HCEC 1CT (cell line): ENCODE measurements around the gene HP1BP3.
"Not testable (repeated sequence)": the region's sequence is repeated elsewhere in the genome, so short reads cannot be mapped to it uniquely, and the experiment has no call there.

Source experiments
- DNase-seq: peaks from one replicate; pipeline ENCODE4 v3.0.0-alpha.2; 2017

The HP1BP3 gene, protein sequence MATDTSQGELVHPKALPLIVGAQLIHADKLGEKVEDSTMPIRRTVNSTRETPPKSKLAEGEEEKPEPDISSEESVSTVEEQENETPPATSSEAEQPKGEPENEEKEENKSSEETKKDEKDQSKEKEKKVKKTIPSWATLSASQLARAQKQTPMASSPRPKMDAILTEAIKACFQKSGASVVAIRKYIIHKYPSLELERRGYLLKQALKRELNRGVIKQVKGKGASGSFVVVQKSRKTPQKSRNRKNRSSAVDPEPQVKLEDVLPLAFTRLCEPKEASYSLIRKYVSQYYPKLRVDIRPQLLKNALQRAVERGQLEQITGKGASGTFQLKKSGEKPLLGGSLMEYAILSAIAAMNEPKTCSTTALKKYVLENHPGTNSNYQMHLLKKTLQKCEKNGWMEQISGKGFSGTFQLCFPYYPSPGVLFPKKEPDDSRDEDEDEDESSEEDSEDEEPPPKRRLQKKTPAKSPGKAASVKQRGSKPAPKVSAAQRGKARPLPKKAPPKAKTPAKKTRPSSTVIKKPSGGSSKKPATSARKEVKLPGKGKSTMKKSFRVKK

DNA sequence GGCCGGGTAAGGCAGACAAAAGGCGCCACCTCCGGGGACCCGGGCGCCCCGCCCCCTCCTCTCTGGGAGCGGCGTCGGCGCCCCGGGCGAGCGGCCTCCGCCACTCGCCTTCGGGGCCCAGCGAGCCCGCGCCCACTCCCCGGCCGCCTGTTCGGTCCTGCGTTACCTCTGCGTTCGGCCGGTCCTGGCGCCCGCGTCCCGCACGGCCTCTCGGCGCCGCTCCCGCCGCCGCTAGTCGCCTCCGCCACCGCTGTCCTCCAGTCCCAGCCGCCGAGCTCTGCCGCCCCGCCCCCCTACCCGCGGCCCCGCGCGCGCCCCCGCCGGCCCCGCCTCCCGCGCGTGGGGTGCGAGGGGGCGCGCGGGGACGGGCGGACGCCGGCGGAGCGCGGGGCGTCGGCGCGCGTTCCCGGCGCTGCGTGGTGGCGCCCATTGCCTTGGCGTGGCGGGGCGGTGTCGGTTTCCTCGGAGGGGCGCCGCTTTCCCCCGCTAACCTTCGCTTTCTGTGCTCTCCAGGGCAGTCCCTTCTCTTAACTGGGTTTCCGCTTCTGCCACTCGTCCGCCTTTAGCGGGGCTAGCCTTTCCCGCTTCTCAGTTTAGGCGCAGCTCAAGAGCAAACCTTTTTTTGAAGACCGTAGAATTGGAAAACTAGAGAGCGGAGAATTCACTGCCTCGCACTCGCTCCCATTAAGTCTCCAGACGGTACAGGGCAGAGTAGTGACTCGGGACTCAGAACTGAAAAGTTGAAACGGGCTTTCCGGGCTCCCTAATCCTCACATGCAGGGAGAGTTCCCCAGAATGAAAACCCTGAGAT, at the start of gene HP1BP3:
TSS of gene HP1BP3 (minus strand) at position 279 of the 811 bp plus-strand sequence. CDS start 6,867 bp downstream, outside the sequence.
- DNase-seq: peak; percentile 67

DNA sequence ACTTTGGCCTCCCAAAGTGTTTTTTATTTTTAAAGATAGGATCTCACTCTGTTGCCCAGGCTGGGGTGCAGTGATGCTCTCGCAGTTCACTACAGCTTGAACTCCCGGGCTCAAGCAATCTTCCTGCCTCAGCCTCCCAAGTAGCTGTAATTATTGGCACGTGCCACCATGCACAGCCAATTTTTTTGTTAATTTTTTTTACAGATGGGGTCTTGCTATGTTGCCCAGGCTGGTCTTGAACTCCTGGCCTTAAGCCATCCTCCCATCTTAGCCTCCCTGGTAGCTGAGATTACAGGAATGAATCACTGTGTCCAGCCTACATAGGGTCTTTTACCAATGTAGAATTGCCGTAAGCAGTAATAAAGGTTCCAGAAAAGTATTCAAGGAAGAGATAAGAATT, 49.1 kb upstream of the HP1BP3 start:
- no peak for DNase-seq

DNA sequence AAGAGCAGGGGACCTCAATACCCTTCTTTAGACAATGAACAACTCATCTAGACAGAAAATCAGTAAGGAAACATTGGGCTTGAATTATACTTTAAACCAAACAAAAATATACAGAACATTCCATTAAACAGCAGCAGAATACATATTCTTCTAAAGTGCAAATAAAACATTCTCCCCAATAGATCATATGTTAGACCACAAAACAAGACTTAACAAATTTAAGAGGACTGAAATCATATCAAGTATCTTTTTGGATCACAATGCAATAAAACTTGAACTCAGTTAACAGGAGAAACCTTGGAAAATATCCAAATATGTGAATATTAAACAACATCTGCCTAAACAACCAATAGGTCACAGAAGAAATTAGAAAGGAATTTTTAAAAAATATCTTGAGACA, 47.7 kb upstream of the HP1BP3 start:
- peak; percentile 12 for DNase-seq

DNA sequence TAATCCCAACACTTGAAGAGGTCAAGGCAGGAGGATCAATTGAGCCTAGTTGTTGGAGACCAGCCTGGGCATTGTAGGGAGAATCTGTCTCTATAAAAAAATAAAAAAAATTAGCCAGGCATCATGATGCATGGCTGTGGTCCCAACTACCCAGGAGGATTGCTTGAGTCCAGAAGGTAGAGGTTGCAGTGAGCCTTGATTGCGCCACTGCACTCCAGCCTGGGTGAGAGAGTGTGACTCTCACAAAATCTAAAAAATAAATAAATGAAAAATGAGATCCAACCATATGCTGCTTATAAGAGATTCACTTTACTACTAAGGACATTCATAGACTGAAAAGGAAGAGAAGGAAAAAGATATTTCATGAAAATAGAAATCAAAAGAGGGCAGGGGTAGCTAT, 47.1 kb upstream of the HP1BP3 start:
- no peak for DNase-seq

DNA sequence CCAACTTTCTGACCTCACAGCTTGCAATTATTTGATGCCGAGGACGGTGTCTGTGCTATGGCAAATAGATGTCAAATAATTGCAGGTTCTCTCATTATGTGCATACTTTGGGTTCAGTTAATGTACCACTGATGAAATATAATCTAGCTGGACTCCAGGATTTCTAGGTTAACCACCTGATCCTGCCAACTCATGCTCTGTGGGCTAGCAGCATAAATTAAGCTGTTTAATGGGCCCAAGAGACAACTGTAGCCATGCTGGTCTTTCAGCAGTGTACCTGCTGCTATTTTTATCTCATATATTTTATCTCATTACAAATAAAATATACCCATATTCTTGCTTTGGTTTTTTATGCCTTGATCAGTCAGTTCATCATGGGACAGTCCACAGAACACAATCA, 43.3 kb upstream of the HP1BP3 start:
- no peak for DNase-seq

DNA sequence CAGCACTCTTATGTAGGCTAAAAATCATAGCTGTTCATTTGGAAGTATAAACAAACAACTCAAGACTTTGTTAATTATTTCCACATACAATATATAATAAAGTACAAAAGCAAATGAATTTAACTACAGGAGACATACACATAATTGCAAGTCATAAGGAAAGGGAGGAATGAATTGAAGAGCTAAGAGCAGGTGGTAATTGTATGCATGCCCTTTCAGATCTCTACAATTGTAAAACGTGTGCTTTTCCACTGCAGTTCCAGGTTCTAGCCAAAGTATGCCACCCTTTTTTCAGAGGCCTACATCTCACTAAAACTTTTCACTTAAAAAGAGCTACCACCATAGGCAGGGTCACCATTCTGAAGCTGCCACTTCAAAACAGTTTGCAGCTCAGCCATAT, 42.8 kb upstream of the HP1BP3 start:
- no peak for DNase-seq

DNA sequence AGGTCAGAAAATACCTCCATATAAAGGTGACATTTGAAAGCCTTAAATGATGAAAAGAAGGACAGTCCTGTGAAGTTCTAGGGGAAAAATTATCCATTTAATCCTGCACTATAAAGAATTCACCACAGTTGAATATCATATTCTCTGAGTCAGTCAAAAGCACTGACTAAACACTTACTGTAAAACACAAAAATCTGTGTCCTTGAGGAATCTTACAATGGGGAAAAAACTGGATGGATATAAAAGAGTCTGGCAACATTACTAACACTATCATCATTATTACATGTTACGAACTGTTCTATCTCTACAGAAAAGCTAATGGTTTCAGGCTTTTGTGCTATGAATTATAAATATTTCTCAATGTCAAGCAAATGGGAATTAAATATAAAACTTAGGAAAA, 42.4 kb upstream of the HP1BP3 start:
- DNase-seq: peak; percentile 26

DNA sequence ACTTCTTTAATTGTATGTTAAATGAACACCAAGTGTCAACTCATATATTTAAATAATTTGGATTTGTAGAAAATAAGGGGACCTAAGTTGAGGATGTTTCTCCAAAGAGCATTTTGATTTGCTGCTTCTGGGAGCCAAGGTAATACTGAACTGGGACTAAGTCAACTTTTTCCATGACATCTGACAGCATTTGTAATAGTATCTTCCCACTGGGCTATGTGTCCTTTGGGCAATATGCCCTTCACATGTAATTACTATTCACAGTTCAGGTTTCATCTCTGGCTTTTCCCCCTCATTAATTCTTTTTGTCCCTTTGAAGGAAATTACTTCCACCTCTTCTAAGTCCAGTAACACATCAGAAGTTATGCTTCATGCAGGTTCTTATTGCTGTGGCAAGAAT, 36.7 kb upstream of the HP1BP3 start:
- DNase-seq: no peak

DNA sequence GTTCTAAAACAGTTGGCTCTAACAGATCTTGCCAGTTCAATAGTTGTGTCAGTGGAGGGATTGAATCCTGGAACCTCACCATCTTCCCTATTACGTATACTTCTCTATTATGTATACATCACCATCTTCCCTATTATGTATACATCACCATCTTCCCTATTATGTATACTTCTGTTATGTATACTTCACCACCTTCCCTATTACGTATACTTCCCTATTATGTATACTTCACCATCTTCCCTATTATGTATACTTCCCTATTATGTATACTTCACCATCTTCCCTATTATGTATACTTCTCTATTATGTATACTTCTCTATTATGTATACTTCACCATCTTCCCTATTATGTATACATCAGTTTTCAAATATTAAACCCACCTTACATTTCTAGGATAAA, 34.4 kb upstream of the HP1BP3 start:
- no peak for DNase-seq

DNA sequence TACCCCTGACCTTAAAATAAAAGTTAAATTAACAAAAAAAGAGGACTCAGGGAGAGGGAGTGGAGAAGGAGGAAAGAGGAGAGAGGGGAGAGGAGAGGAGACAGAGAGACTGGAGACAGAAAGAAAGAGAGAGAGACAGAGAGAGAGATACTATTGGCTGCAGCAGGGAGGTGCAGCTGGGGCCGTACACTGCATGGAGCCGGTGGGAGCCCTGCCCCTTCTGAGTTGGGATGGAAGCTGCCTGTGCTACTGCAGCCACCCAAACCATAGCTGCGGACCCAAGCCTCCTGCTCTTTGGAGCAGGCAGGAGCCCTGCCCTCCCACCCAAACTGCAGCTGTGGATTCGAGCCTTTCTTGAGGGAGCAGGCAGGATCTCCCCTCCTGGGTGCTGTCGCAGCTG, 32.7 kb upstream of the HP1BP3 start:
- DNase-seq: no peak

DNA sequence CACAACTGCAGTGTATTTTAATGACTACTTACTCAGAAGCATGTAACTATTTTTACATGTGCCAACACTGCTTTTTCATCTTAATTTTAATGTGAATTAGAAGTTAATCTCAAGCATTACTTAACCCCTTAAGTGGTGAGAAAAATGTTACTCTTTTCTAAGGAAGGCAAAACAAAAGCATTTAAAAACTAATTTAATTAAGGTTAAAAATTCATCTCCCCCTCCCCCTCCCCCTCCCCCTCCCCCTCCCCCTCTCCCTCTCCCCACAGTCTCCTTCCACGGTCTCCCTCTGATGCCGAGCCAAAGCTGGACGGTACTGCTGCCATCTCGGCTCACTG, 27.4 kb upstream of the HP1BP3 start:
- DNase-seq: no peak

DNA sequence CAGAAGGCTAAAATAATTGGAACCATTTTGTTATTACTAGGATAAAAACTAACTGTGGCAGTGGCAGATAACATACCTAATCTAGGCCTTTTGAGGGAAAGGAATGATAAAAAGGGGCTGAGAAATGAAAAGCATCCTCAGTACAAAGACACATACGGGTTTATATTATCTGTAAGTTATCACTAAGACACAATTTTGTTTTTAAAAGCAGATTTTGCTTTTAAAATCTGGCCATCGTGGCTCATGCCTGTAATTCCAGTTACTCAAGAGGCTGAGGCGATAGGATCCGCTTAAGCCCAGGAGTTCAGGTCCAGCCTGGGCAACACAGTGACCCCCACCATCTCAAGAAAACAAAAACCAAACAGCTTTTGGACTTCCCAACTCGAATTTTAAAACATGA, 24.8 kb upstream of the HP1BP3 start:
- no peak for DNase-seq

DNA sequence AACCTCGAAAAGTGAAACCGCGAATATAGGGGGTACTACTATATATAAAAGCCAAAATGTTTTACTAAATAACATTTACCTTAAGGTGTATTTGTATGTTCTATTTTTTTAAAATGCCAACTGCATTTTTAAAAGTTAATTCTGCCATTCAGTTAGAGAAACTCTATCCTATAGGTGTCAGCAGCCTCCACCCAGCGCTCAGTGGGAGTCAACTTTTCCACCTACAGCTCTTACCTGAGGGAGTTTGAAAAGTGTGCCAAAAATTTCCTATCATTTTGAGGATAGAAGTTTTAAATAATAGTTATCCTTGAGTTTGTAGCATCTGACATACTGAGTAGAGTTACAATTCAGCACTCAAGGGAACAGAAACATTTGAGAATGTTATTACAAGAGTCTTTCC, 6.1 kb upstream of the HP1BP3 start:
- DNase-seq: no peak

DNA sequence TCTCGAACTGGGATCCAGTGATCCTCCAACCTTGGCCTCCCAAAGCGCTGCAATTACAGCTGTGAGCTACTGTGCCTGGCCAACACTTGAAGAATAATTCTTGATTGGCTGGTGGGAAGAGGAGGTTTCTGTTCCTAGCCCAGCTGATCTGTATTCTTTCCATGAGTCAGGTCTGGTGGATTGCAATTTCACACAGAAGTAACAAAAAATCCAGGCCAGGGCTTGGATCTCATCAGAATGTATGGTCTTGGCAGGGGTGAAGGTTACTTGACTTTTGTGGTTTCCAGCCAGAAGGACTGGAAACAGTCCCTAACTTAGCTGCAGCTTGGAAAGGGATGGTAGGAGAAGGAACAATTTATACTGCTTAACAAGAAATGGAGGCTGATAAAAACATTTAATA, 5.1 kb upstream of the HP1BP3 start:
- peak; percentile 80 for DNase-seq

DNA sequence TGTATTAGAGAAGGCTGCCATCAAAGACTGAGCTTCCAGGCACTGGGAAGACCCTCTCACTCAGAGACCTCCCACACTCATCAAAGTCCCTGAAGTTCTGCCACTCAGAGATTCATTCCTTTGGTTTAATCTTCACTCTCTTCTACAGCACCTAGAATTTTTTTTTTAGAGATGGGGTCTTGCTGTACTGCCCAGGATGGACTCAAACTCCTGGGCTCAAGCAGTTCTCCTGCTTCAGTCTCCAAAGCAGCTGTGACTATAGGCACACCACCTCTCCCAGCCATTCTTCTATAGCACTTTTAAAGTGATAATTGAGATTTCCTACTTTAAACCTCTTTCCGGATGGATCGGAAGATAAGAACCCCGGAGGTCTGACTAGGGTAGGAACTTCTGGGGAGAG, 3.7 kb upstream of the HP1BP3 start:
- no peak for DNase-seq

DNA sequence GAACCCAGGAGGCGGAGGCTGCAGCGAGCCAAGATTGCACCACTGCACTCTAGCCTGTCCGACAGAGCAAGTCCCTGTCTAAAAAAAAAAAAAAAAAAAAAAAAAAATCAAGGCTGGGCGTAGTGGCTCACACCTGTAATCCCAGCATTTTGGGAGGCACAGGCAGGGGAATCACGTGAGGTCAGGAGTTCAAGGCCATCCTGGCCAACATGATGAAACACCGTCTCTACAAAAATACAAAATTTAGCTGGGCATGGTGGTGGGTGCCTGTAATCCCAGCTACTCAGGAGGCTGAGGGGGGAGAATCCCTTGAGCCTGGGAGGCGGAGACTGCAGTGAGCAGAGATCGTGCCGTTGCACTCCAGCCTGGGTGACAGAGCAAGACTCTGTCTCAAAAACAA, 2.5 kb upstream of the HP1BP3 start:
- DNase-seq: not testable (repeated sequence)

DNA sequence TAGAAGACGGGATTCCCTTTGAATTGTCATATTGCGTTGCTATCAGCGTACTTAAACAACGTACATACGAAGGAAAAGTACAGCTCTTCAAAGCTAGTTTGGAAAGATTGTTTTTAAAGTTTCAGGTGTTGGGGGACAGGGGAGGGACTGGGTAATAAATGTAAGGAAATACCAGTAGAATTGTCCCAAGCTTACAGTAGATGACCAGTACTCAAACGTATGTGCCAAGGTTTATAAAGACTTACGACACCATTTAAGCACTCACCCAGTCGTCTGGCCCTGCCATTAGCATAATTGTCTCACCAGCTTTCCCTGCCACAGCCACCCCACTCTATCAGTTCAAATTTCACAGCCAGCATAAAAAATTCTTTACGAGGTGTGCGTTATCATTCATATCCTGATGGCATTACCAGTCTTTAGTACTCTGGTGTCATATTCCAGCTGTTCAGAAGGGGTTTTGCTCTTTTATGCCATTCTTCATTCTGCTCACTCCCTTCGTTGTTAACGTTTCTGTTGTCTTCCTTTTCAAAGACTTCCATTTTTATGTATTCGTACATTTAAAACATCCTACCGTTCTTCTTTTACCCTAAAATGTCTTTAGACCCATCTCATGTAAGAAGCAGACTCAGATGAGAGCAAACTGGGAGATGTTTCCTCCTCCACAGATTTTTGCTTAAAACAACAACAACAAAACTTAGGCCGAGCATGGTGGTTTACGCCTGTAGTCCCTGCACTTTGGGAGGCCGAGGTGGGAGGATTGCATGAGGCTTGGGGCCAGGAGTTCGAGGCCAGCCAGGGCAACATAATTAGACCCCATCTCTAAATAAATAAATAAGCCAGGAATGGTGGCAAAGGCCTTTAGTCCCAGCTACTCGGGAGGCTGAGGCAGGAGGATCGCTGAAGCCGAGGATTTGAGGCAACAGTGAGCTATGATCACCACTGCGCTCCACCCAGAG, 1.0 kb upstream of the HP1BP3 start:
- DNase-seq: peak; percentile 61

DNA sequence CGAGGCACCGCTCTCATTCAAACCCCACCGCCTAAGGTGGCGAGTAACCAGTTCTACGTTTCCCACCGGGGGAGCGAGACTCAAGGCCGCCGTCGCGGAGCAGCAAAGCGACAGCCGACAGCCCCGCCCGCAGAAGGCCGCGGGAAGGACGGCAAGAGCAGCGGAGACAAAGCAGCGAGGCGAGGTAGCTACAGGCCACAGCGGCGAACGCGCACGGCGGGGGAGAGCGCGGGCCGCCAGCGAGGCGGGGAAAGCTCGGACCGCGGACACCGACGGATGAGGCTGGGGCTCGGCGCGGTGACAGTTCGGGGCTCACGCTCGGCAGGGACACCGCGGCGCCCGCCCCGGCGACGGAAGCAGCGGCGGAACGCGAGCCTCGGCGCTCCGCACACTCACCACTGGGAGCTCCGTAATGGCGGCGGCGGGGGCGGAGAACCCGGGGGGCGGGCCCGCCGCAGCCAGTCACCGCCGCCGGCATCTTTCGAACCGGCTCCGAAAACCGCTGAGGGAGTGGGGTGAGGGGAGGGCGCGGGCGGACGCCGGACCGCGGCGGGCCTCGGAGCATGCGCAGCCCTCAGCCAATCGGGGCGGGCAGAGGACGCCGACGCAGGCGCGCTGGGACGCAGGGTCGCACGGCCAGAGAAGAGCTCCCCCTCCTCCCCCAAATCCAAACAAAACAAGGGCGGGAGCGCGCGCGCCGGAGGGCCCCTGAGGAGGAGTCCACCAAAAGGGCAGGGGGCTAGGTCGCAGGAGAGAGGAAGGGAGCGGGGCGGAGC, 666 bp downstream of the HP1BP3 start:
- peak; percentile 95 for DNase-seq

DNA sequence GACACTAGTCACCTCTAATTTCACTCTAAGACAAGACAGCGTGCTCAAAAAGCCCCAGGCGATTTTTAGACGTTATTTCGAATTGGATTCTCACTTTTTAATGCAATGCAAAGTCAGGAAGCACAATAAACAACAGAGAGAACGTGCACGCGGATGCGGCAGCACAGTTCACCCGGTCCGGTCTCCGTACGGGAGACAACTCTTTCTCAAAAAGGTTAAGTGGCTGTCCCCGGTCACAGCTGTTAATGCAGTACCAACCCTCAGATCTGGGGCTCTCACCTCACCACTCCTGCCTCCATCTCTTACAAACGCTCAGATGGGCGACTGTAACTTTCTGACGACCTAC, 1.2 kb downstream of the HP1BP3 start:
- DNase-seq: peak; percentile 7

DNA sequence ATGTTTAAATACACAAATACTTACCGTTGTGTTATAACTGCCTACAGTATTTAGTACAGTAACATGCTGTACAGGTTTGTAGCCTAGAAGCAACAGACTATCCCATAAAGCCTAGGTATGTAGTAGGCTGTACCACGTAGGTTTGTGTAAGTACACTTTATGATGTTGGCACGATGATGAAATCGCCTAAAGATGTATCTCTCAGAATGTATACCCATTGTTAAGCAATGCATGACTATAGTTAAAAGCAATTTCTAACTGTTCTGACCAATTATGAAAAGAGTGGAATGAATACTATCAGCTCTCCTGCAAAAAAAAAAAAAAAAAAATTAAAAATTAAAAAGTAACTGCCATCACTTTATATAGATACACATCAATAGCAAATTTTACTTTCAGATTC, 11.4 kb downstream of the HP1BP3 start:
- no peak for DNase-seq

DNA sequence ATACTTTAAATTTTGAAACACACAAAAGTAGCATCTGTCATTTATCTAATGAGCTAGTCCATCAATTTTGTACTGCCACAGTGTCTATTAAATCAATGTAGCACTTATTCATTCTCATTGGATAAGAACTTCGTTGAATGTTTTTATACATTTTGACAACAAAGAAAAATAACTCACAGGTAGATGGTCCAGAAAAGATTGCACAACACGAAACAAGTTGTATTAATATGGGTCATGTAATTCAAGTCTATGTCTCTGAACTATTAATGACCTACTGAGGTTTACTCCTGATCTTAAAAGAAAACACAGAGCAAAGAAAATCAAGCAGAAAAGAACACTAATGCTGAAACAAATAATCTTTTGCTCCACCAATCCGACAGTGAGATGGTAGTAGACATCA, 15.3 kb downstream of the HP1BP3 start:
- DNase-seq: no peak
